A549 (cell line): Measurements from ENCODE around the gene CDCP1. TPM values are rescaled to one million over a fixed set of nuclear protein-coding genes. Genes with fewer than 3 reads are reported as not detected.

Experiments used
- ATAC-seq, 2 experiments: fragments of 200-7000 bp in 1 of 2; fragments of >200 bp in 1 of 2; cut with Nextera tagmentation in 1 of 2; cut with Tn5 transposase in 1 of 2; 3 replicates each; pipeline versions ENCODE4 v1.8.0 to v1.9.1; 2018 to 2020; ENCODE audit warnings: mild to moderate bottlenecking in 1 of 2, moderate library complexity in 1 of 2
- CTCF ChIA-PET: fragments of 300-600 bp; sonication (Branson Sonifier 250); formaldehyde crosslinking; extraction: SDS; loops from one replicate; lab custom pipeline; 2021; ENCODE audit warnings: antibody characterized with exemption, inconsistent platforms; lab: Yijun Ruan, JAX
- POLR2A ChIA-PET: fragments of 350-600 bp; formaldehyde crosslinking; extraction: SDS; loops from one replicate; lab custom pipeline; 2021; ENCODE audit warnings: antibody characterized with exemption, inconsistent platforms; lab: Yijun Ruan, JAX
- DNase-seq, 2 experiments: peaks; one replicate each; pipeline versions ENCODE4 v3.0.0 to v3.0.0-alpha.2; 2011 to 2016; ENCODE audit warnings: low read depth in 1 of 2, low spot score in 1 of 2
- FAIRE-seq: peaks from 2 replicates; lab custom pipeline; 2011; peaks lifted over from hg19 to GRCh38; lab: Jason Lieb, UNC
- H3K27ac ChIP-seq, 2 experiments: fragments of >200 bp; sonication (Bioruptor Twin); formaldehyde crosslinking; 3 replicates each; pipeline ENCODE4 v1.5.1; 2016 to 2017
- H3K4me1 ChIP-seq: fragments of >200 bp; sonication (Bioruptor Twin); formaldehyde crosslinking; 3 replicates; pipeline ENCODE4 v1.6.1; 2016
- H3K4me2 ChIP-seq: fragments of >200 bp; sonication (Bioruptor Twin); formaldehyde crosslinking; 3 replicates; pipeline ENCODE4 v1.6.1; 2016
- H3K4me3 ChIP-seq: fragments of >200 bp; sonication (Bioruptor Twin); formaldehyde crosslinking; 3 replicates; pipeline ENCODE4 v1.5.1; 2016
- H3K9me3 ChIP-seq: fragments of >200 bp; sonication (Bioruptor Twin); formaldehyde crosslinking; 3 replicates; pipeline ENCODE4 v1.6.1; 2016
- ATOH8 ChIP-seq: fragments of 250-450 bp; sonication (Bioruptor Pico); IDR thresholded peaks from 2 replicates; pipeline ENCODE4 v1.5.0; 2020; ENCODE audit warnings: low read depth, mild to moderate bottlenecking, moderate library complexity
- BHLHE40 ChIP-seq: IDR thresholded peaks from 2 replicates; pipeline ENCODE4 v1.6.1; 2012; ENCODE audit warnings: low read depth, low read length, inconsistent platforms
- CEBPB ChIP-seq, 2 experiments: fragments of >200 bp in 1 of 2; sonication (Bioruptor Twin) in 1 of 2; formaldehyde crosslinking in 1 of 2; IDR thresholded peaks; 2 replicates each; pipeline ENCODE4 v1.6.1; 2012 to 2016
- CHD4 ChIP-seq: fragments of 200-600 bp; sonication (generic); IDR thresholded peaks from 2 replicates; pipeline ENCODE4 v1.6.1; 2016; ENCODE audit warnings: antibody characterized with exemption, mild to moderate bottlenecking, borderline replicate concordance
- CTCF ChIP-seq: fragments of >200 bp; sonication (Bioruptor Twin); formaldehyde crosslinking; IDR thresholded peaks from 3 replicates; pipeline ENCODE4 v1.5.1; 2016
- EHF ChIP-seq: fragments of 250-450 bp; sonication (Bioruptor Pico); IDR thresholded peaks from 2 replicates; pipeline ENCODE4 v1.5.0; 2020; ENCODE audit warnings: mild to moderate bottlenecking
- ELK1 ChIP-seq: fragments of 150-350 bp; IDR thresholded peaks from 2 replicates; pipeline ENCODE4 v1.6.1; 2014; ENCODE audit warnings: low read depth, mild to moderate bottlenecking, low read length
- EP300 ChIP-seq, 2 experiments: fragments of >200 bp; sonication (Bioruptor Twin); formaldehyde crosslinking; IDR thresholded peaks; 2 replicates in 1 of 2; 3 replicates in 1 of 2; pipeline ENCODE4 v1.6.1; 2016 to 2017
- ESRRA ChIP-seq: fragments of 150-350 bp; IDR thresholded peaks from 2 replicates; pipeline ENCODE4 v1.6.1; 2014; ENCODE audit warnings: mild to moderate bottlenecking, low read length, borderline replicate concordance
- FOSB ChIP-seq: fragments of 250-450 bp; sonication (Bioruptor Pico); IDR thresholded peaks from 2 replicates; pipeline ENCODE4 v1.5.0; 2020; ENCODE audit warnings: mild to moderate bottlenecking, moderate library complexity
- HOXA7 ChIP-seq: fragments of 250-450 bp; sonication (Bioruptor Pico); IDR thresholded peaks from 2 replicates; pipeline ENCODE4 v1.5.0; 2020; ENCODE audit warnings: mild to moderate bottlenecking, moderate library complexity
- HOXB13 ChIP-seq: fragments of 250-450 bp; sonication (Bioruptor Pico); IDR thresholded peaks from 2 replicates; pipeline ENCODE4 v1.5.0; 2020; ENCODE audit warnings: low read depth, mild to moderate bottlenecking, moderate library complexity
- JUNB ChIP-seq: fragments of >200 bp; sonication (Bioruptor Twin); formaldehyde crosslinking; IDR thresholded peaks from 2 replicates; pipeline ENCODE4 v1.6.1; 2016
- MAFK ChIP-seq: fragments of 450-650 bp; IDR thresholded peaks from 2 replicates; pipeline ENCODE4 v1.6.1; 2014; ENCODE audit not compliant: partially characterized antibody
- POLR2AphosphoS2 ChIP-seq: conservative IDR thresholded peaks from 2 replicates; pipeline ENCODE4 v1.6.1; 2012; ENCODE audit warnings: low read length, improper control_type of control experiment, inconsistent platforms
- RAD21 ChIP-seq, 2 experiments: fragments of >200 bp in 1 of 2; sonication (Bioruptor Twin) in 1 of 2; formaldehyde crosslinking in 1 of 2; IDR thresholded peaks in 1 of 2; conservative IDR thresholded peaks in 1 of 2; 2 replicates in 1 of 2; 3 replicates in 1 of 2; pipeline ENCODE4 v1.6.1; 2012 to 2018; ENCODE audit warnings: inconsistent platforms in 1 of 2
- RFX5 ChIP-seq: fragments of 450-650 bp; IDR thresholded peaks from 2 replicates; pipeline ENCODE4 v1.7.1; 2014; ENCODE audit warnings: antibody characterized with exemption, mild to moderate bottlenecking, moderate library complexity
- ZC3H11A ChIP-seq: fragments of 450-650 bp; IDR thresholded peaks from 2 replicates; pipeline ENCODE4 v1.6.1; 2014; ENCODE audit warnings: antibody characterized with exemption, mild to moderate bottlenecking
- ZNF302 ChIP-seq: fragments of 250-450 bp; sonication (Bioruptor Pico); IDR thresholded peaks from 2 replicates; pipeline ENCODE4 v1.9.0; 2021; ENCODE audit warnings: inconsistent platforms, mild to moderate bottlenecking, moderate library complexity
- WGBS: methylation state at CpG from one replicate; pipeline ENCODE4 v1.1.6; 2017; ENCODE audit errors: missing lambda C conversion rate; 5-methylcytosine and 5-hydroxymethylcytosine counted together
- polyA plus RNA-seq, 4 experiments: library from polyadenylated mRNA; depleted of rRNA in 3 of 4; stranded (reverse); fragments of >200 nt; fragmentation: RNase III in 1 of 4; extraction: RNeasy Plus Mini Kit Qiagen cat#74134 plus additional on column Dnase treatment in 1 of 4; gene quantifications; 2 replicates in 3 of 4; 3 replicates in 1 of 4; pipeline ENCODE4 v1.2.3, GENCODE V29; 2011 to 2017
- TF ChIP-seq, protein P1 (sequence below): fragments of >200 bp; sonication (Bioruptor Twin); formaldehyde crosslinking; IDR thresholded peaks from 2 replicates; pipeline ENCODE4 v1.6.1; 2016
- TF ChIP-seq, protein P2 (sequence below): IDR thresholded peaks from 2 replicates; pipeline ENCODE4 v1.6.1; 2012
- TF ChIP-seq, protein P3 (sequence below): fragments of 200-600 bp; sonication (generic); IDR thresholded peaks from 2 replicates; pipeline ENCODE4 v1.6.1; 2016; ENCODE audit warnings: antibody characterized with exemption, mild to moderate bottlenecking, moderate library complexity

CDCP1 gene
- polyA plus RNA-seq, 2 of the 4 experiments (the other 2 are of a cell fraction), result 3.0 to 9.9 TPM

- no peaks in the 10 kb centered on the region for H3K4me1 ChIP-seq
- TF ChIP-seq JUNB (no peak), HOXB13 (CRISPR knock-in tag) (no peak), MAFK (no peak)
- DNase-seq (no peak), ATAC-seq (no peak), FAIRE-seq (no peak)
- POLR2A ChIA-PET, result no interaction called here
- H3K4me3 ChIP-seq, result no peak overlapping the region
- no peaks in the 10 kb centered on the region for H3K9me3 ChIP-seq
- WGBS, result 62% methylated on average over 3 of the region's 3 CpGs
- no peak overlapping the region for H3K4me2 ChIP-seq
- CTCF ChIA-PET, result interaction anchor here (1.7 kb wide), 1 partner anchor 143 kb away, joined by 5 read pairs; no protein-coding TSS in a partner anchor
- no peak overlapping the region for H3K27ac ChIP-seq
These were observed 78.2 kb downstream of the CDCP1 start for GRCh38 chr3:45067941-45068340.

- WGBS, result 49% methylated on average over 3 of the region's 4 CpGs
- H3K9me3 ChIP-seq, result no peaks in the 10 kb centered on the region
- H3K27ac ChIP-seq, result no peak overlapping the region
- ChIA-PET CTCF (interaction anchor here (1.7 kb wide), 1 partner anchor 143 kb away, joined by 5 read pairs; no protein-coding TSS in a partner anchor), POLR2A (no interaction called here)
- no peak for ATAC-seq
- no peak for DNase-seq
- H3K4me2 ChIP-seq, result no peak overlapping the region
- no peak for TF ChIP-seq CHD4
- no peak for TF ChIP-seq CTCF
- no peak for TF ChIP-seq HOXA7 (CRISPR knock-in tag)
- TF ChIP-seq ZC3H11A, result no peak
- TF ChIP-seq POLR2AphosphoS2, result no peak
- no peak for TF ChIP-seq ELK1
- no peak for TF ChIP-seq RAD21 (conservative IDR thresholded peaks at IDR 0.05 in 1 of 2, IDR thresholded peaks at IDR 0.05 in 1 of 2)
- TF ChIP-seq ESRRA, result no peak
- TF ChIP-seq FOSB (CRISPR knock-in tag), result no peak
- no peak for TF ChIP-seq BHLHE40
- TF ChIP-seq, protein P1, sequence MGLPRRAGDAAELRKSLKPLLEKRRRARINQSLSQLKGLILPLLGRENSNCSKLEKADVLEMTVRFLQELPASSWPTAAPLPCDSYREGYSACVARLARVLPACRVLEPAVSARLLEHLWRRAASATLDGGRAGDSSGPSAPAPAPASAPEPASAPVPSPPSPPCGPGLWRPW, result no peak
- no peak for TF ChIP-seq EHF (CRISPR knock-in tag)
- TF ChIP-seq EP300 (IDR thresholded peaks at IDR 0.05), result no peak
- TF ChIP-seq CEBPB (IDR thresholded peaks at IDR 0.05), result no peak
- TF ChIP-seq, protein P2, sequence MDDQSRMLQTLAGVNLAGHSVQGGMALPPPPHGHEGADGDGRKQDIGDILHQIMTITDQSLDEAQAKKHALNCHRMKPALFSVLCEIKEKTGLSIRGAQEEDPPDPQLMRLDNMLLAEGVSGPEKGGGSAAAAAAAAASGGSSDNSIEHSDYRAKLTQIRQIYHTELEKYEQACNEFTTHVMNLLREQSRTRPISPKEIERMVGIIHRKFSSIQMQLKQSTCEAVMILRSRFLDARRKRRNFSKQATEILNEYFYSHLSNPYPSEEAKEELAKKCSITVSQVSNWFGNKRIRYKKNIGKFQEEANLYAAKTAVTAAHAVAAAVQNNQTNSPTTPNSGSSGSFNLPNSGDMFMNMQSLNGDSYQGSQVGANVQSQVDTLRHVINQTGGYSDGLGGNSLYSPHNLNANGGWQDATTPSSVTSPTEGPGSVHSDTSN, result no peak
- no peak for TF ChIP-seq RFX5
- TF ChIP-seq ZNF302, result no peak
- TF ChIP-seq ATOH8 (CRISPR knock-in tag), result no peak
- TF ChIP-seq, protein P3, sequence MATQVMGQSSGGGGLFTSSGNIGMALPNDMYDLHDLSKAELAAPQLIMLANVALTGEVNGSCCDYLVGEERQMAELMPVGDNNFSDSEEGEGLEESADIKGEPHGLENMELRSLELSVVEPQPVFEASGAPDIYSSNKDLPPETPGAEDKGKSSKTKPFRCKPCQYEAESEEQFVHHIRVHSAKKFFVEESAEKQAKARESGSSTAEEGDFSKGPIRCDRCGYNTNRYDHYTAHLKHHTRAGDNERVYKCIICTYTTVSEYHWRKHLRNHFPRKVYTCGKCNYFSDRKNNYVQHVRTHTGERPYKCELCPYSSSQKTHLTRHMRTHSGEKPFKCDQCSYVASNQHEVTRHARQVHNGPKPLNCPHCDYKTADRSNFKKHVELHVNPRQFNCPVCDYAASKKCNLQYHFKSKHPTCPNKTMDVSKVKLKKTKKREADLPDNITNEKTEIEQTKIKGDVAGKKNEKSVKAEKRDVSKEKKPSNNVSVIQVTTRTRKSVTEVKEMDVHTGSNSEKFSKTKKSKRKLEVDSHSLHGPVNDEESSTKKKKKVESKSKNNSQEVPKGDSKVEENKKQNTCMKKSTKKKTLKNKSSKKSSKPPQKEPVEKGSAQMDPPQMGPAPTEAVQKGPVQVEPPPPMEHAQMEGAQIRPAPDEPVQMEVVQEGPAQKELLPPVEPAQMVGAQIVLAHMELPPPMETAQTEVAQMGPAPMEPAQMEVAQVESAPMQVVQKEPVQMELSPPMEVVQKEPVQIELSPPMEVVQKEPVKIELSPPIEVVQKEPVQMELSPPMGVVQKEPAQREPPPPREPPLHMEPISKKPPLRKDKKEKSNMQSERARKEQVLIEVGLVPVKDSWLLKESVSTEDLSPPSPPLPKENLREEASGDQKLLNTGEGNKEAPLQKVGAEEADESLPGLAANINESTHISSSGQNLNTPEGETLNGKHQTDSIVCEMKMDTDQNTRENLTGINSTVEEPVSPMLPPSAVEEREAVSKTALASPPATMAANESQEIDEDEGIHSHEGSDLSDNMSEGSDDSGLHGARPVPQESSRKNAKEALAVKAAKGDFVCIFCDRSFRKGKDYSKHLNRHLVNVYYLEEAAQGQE, result no peak
- H3K4me3 ChIP-seq, result no peak overlapping the region
- H3K4me1 ChIP-seq, result no peaks in the 10 kb centered on the region
- FAIRE-seq, result no peak
These were observed 78.7 kb downstream of the CDCP1 start for GRCh38 chr3:45067486-45067885.
